Large intestine (tissue), 3 donors: ENCODE measurements around the gene HEMGN. TPM values are rescaled to one million over a fixed set of nuclear protein-coding genes. Genes with fewer than 3 reads are reported as not detected.
"Not testable (repeated sequence)": the region's sequence is repeated elsewhere in the genome, so short reads cannot be mapped to it uniquely, and the experiment has no call there.

ENCODE experiments used
- DNase-seq, 2 donors: peaks; one replicate each; pipeline versions ENCODE4 v3.0.0 to v3.0.0-alpha.2; 2013
- H3K27ac ChIP-seq: one replicate; pipeline ENCODE4 v1.5.1; 2013; ENCODE audit warnings: low read length
- H3K27me3 ChIP-seq: 2 replicates; pipeline ENCODE4 v1.6.1; 2013; ENCODE audit warnings: low read length; ENCODE audit not compliant: control insufficient read depth, insufficient read depth
- H3K36me3 ChIP-seq: 2 replicates; pipeline ENCODE4 v1.6.1; 2013; ENCODE audit warnings: low read length; ENCODE audit not compliant: control insufficient read depth, insufficient read depth
- H3K4me1 ChIP-seq: one replicate; pipeline ENCODE4 v1.6.1; 2013; ENCODE audit warnings: low read length; ENCODE audit not compliant: control insufficient read depth, insufficient read depth
- H3K4me3 ChIP-seq: one replicate; pipeline ENCODE4 v1.5.1; 2013; ENCODE audit warnings: low read length
- H3K9me3 ChIP-seq: one replicate; pipeline ENCODE4 v1.6.1; 2013; ENCODE audit warnings: mild to moderate bottlenecking, low read depth, low read length, moderate library complexity; ENCODE audit not compliant: control insufficient read depth
- WGBS: methylation state at CpG from one replicate; pipeline ENCODE4 v1.1.5; 2013; ENCODE audit warnings: low lambda C conversion rate; ENCODE audit not compliant: insufficient coverage; 5-methylcytosine and 5-hydroxymethylcytosine counted together
- polyA plus RNA-seq: library from polyadenylated mRNA; unstranded; fragments of 120-200 nt; gene quantifications from one replicate; pipeline ENCODE4 v1.2.1, GENCODE V29; 2013

HEMGN gene
- polyA plus RNA-seq, 1 donor: 4.4 TPM

DNA sequence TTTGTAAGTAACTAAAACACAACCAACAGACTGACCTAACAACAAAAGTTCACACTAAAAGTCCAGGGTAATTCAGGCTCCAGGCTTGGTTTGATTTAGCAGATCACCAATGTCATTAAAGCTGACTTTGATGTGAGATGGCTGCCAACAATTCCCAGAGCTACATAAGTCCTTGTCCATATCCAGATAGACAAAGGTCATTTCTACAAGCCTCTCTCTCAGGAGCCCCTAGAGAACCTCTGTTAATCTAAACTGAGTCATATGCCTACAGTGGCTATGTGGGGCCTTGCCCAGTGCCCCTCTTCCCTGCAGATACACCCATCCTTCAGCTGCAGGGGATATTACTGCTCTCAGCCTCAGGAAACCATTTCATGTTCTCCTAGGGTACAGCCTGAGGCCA, 26.9 kb upstream of the HEMGN start:
- DNase-seq: no peak
- Histone ChIP-seq H3K4me1 (no peaks in the 10 kb centered on the region), H3K27me3 (no peaks in the 10 kb centered on the region), H3K27ac (no peak overlapping the region), H3K4me3 (no peak overlapping the region), H3K36me3 (no peaks in the 10 kb centered on the region), H3K9me3 (no peaks in the 10 kb centered on the region)

DNA sequence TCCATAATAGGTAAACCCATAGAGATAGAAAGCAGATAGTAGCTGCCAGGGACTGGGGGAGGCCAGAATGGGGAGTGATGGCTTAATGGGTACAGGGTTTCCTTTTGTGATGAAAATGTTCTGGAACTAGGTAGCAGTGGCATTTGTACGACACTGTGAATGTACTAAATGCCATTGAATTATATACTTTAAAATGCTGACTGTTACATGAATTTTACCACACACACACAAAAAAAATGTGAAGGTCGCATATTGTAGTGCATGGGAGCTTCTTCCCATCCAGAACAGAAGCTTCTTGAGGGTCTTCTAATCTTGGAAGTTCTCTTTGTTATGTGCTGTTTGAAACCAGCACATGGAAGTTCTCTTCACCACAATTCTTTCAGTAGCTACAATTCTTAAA, 25.3 kb upstream of the HEMGN start:
- H3K27me3 ChIP-seq: no peaks in the 10 kb centered on the region
- no peak overlapping the region for H3K4me3 ChIP-seq
- H3K9me3 ChIP-seq: no peaks in the 10 kb centered on the region
- no CpG with 5 or more reads among the region's 2 CpGs for WGBS
- no peak for DNase-seq
- H3K4me1 ChIP-seq: no peaks in the 10 kb centered on the region
- no peak overlapping the region for H3K27ac ChIP-seq
- no peaks in the 10 kb centered on the region for H3K36me3 ChIP-seq

DNA sequence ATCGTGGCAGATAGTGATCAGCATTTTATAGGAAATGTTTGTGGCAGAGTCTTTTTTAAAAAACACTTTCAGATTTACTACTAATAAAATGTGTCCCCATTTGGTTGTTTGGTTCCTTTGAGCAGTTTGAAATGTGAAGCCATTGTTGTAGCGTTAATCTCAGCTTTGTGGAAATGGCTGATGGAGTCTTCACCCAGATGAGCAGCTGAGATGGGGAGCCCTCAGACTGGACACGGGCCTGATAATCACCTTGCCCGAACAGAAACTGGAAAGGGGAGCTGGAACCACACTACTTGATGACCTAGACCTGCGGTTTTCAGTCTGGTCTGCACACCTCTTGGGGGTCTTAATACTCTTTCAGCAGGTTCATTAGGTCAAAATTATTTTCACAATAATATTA, 24.6 kb upstream of the HEMGN start:
- Histone ChIP-seq H3K27ac (no peak overlapping the region), H3K4me3 (no peak overlapping the region), H3K9me3 (no peaks in the 10 kb centered on the region), H3K27me3 (no peaks in the 10 kb centered on the region), H3K4me1 (no peaks in the 10 kb centered on the region), H3K36me3 (no peaks in the 10 kb centered on the region)
- no CpG with 5 or more reads among the region's 5 CpGs for WGBS
- DNase-seq: no peak

DNA sequence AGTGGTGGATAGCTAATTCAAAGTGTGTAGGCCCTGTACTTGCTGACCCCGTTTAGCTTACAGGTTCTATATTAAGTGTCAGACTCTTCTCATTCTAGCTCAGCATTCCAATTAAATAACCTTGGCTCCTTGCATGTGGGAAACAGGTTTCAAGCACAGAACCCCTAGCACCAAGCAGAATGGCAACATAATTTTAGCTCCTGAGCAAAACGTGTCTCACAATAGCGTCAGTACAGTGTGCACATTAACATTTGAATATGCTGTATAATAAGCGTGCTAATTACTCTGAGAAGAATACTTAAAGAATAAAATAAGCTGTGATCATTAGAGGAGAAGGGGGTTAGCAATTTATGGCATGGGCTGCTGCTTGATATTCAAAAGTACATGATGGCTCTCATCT, 24.2 kb upstream of the HEMGN start:
- Histone ChIP-seq H3K4me1 (no peaks in the 10 kb centered on the region), H3K9me3 (no peaks in the 10 kb centered on the region), H3K27me3 (no peaks in the 10 kb centered on the region), H3K4me3 (no peak overlapping the region), H3K36me3 (no peaks in the 10 kb centered on the region), H3K27ac (no peak overlapping the region)
- no peak for DNase-seq
- WGBS: 78% methylated on average over 3 of the region's 4 CpGs

DNA sequence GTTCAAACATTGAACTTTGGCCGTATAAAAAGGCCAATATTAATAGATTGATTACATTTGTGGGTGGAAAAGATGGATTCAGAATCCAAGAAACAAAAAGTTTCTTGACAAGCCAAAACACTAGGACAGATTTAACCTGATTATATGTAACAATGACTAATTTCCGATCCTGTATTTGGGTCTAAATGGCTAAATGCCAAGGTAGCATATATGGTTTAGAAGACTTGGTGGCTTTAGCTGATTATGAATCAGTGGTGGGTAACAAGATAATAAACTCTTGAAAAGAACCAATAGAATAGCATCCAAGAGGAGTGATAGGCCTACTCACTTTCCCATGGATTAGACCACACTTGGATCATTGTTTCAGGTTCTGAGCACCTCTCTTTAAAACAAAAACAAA, 23.4 kb upstream of the HEMGN start:
- Histone ChIP-seq H3K4me1 (no peaks in the 10 kb centered on the region), H3K27me3 (no peaks in the 10 kb centered on the region), H3K9me3 (no peaks in the 10 kb centered on the region), H3K4me3 (no peak overlapping the region), H3K36me3 (no peaks in the 10 kb centered on the region), H3K27ac (no peak overlapping the region)
- no CpG with 5 or more reads among the region's 2 CpGs for WGBS
- no peak for DNase-seq

DNA sequence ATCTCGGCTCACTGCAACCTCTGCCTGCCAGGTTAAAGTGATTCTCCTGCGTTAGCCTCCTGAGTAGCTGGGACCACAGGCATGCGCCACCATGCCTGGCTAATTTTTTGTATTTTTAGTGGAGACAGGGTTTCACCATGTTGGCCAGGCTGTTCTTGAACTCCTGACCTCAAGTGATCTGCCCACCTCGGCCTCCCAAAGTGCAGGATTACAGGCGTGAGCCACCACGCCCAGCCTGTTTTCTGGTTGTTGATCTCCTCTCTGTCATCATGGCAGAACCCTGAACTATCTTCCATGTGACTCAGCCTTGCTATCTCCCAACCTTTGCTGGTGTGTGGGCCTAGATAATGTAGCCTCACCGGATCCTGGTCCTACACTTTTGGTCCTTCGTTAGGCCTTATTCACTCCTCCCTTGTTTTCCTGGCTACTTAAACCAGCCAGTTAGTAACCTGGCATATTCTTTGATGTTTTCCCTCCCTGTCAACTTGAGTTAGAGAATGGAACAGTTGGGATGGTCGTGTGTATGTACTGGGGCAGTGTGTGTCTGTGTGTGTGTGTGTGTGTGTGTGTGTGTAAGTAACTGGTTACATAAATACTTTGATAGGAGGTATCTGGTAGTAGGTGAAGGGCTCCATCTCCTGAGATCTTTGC, 22.8 kb upstream of the HEMGN start:
- DNase-seq: peak in 1 of 2 donors; percentile 15
- not testable (repeated sequence) for H3K27me3 ChIP-seq, H3K4me1 ChIP-seq, H3K36me3 ChIP-seq, H3K27ac ChIP-seq, H3K4me3 ChIP-seq, H3K9me3 ChIP-seq
- WGBS: no CpG with 5 or more reads among the region's 9 CpGs

DNA sequence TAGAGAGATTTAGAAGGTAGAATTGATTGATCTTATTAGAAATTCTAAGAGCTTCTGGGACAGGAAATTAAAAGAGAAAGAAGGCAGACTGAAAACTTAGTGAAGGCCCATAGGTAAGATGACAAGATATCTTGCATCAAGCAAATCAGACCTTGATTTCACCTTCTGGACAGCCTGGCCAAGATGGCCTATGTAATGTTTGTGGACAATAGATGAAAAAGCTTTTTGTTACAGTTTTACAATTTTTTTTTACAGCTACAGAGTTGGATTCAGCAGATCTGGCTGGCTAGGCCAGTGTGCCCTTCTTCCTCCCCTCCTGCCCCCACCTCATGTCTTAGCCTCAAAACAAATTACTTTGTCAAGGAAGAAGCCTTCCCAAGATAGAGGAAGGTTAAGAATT, 21.6 kb upstream of the HEMGN start:
- no peak overlapping the region for H3K27ac ChIP-seq
- no peaks in the 10 kb centered on the region for H3K36me3 ChIP-seq
- H3K4me3 ChIP-seq: no peak overlapping the region
- no peaks in the 10 kb centered on the region for H3K27me3 ChIP-seq
- no peaks in the 10 kb centered on the region for H3K9me3 ChIP-seq
- DNase-seq: no peak
- H3K4me1 ChIP-seq: no peaks in the 10 kb centered on the region

DNA sequence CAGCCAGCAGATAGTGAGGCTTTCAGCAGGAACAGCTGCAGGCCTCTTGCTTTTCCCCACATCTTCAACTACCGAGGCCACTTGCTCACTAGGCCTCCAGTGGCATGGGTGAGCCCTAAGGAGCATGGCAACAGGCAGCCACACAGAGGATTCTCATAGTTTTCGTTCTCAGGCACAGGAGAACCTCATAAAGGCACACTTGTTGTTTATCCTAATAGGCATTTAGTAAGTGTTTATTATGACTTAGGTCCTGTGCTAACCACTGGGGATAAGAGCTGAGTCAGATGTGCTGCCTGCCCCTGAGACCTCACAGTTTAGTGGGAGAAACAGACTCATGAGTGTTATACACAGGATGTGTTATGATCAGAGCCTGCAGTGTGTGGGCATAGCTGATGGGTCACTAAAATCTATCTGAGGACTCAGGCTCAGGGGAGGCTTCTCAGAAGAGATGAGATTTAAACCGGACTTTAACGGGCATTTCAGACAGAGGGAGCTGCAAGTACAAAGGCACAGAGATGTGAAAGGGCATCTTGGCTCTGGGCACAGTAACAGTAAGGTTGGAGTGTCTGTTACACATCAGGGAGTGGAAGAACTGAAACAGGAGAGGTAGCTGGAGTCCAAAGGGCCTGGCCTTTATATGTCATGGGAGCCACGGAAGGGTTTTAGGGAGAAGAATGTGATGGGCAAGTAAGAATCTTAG, 21.0 kb upstream of the HEMGN start:
- Histone ChIP-seq H3K4me1 (no peaks in the 10 kb centered on the region), H3K27me3 (no peaks in the 10 kb centered on the region), H3K27ac (no peak overlapping the region), H3K36me3 (no peaks in the 10 kb centered on the region), H3K9me3 (no peaks in the 10 kb centered on the region), H3K4me3 (no peak overlapping the region)
- WGBS: 93% methylated on average over 2 of the region's 5 CpGs
- DNase-seq: no peak

DNA sequence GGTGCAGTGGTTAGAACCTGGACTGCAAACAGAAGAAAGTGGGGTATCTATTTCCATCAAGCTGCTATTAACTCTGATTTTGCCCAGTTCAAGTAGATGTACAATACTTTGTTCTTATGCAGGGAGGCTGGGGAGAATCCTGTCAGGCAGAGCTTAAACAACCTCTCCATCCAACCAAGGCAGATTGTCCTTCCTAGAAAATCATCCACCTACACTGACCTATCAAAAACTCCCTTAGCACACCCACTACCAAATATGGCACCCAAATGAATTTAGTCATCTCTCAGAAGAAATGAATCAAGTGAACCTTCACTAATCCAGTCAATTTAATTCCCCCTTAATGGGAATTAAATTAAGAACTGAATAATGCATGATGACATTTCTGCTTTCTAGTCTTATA, 18.4 kb upstream of the HEMGN start:
- Histone ChIP-seq H3K27me3 (no peaks in the 10 kb centered on the region), H3K4me3 (no peak overlapping the region), H3K4me1 (no peaks in the 10 kb centered on the region), H3K27ac (no peak overlapping the region), H3K9me3 (no peaks in the 10 kb centered on the region), H3K36me3 (no peaks in the 10 kb centered on the region)
- no peak for DNase-seq

DNA sequence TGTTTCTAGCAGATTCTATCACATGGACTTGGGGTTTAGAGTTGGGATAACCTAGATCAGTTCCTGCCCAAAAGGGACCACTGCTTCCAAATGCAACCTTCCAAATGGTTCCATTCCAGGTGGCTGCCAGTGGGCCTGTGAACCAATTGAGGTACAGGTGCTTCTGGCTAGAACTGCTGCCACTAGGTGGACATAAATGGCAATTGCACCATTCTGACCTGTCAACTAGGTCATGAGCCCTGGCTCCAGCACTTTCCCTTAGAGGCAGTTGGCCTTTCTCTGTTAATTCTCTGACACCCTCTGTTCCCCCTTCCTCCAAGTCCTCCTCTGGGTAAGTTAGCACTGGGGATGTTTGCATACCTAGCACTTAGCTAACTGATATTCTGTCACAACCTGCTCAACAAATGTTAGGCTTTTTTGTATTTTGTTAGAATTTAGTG, 16.6 kb upstream of the HEMGN start:
- H3K4me3 ChIP-seq: no peak overlapping the region
- H3K27ac ChIP-seq: no peak overlapping the region
- no peaks in the 10 kb centered on the region for H3K27me3 ChIP-seq
- DNase-seq: peak; percentile 16 to 36
- H3K36me3 ChIP-seq: no peaks in the 10 kb centered on the region
- no peaks in the 10 kb centered on the region for H3K4me1 ChIP-seq
- H3K9me3 ChIP-seq: peaks cover 4% of the 10 kb centered on the region

DNA sequence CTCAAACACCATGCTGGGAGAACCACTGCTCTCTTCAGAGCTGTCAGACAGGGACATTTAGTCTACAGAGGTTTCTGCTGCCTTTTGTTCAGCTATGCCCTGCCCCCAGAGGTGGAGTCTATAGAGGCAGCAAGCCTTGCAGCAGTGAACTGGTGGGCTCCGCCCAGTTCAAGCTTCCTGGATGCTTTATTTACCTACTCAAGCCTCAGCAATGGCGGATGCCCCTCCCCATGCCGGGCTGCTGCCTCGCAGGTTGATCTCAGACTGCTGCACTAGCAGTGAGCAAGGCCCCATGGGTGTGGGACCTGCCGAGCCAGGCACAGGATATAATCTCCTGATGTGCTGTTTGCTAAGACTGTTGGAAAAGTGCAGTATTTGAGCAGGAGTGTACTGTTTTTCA, 12.9 kb upstream of the HEMGN start:
- not testable (repeated sequence) for H3K27ac ChIP-seq, H3K36me3 ChIP-seq, H3K9me3 ChIP-seq, H3K27me3 ChIP-seq, H3K4me1 ChIP-seq, DNase-seq, H3K4me3 ChIP-seq
- WGBS: no CpG with 5 or more reads among the region's 5 CpGs
